ENCODE measurements around the gene ZFHX3.

Gene ZFHX3

DNA sequence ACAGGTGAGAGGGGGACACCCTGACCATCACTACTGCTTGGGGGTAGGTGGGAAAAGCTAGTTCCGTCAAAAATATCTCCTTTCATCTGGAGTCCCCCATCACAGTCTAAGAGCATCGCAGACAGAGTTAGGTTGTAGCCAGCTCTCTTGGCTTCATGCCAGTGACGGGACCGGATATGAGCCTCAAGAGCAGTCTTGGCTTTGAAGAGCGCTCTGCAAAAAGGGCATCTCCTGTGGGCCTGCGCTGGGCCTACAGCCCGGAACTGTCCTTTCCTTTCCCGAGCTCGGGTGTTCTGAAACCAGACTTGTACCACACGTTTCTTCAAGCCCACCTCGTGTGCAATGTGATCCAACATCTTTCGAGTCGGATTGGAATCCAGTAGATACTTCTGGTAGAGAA, 253.6 kb downstream of the ZFHX3 start:
- TF ChIP-seq, protein P1, sequence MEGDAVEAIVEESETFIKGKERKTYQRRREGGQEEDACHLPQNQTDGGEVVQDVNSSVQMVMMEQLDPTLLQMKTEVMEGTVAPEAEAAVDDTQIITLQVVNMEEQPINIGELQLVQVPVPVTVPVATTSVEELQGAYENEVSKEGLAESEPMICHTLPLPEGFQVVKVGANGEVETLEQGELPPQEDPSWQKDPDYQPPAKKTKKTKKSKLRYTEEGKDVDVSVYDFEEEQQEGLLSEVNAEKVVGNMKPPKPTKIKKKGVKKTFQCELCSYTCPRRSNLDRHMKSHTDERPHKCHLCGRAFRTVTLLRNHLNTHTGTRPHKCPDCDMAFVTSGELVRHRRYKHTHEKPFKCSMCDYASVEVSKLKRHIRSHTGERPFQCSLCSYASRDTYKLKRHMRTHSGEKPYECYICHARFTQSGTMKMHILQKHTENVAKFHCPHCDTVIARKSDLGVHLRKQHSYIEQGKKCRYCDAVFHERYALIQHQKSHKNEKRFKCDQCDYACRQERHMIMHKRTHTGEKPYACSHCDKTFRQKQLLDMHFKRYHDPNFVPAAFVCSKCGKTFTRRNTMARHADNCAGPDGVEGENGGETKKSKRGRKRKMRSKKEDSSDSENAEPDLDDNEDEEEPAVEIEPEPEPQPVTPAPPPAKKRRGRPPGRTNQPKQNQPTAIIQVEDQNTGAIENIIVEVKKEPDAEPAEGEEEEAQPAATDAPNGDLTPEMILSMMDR (conservative IDR thresholded peaks at IDR 0.05; ENCODE audit: low read depth, low read length): no peak
- no peak overlapping the region for H3K4me3 ChIP-seq (ENCODE audit: low read length)
- DNase-seq (ENCODE audit: low read depth): no peak

DNA sequence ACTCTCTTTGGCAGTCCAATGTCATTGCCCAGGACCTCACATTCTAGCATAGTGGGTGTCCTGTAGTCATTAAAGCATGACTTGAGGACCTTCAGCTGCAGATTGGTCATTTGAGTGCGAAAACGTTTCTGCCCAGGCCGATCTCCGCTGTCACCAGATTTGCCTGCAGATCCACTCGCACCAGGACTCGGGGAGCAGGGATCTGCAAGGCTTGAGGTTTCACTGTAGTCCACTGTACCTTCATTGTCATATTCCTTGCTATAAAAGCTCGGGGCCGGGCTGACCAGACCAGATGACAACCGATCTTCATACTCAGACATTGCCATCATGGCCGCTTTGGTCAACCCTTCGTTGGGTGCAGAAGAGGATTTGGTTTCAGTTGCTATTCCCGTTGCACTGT, 254.2 kb downstream of the ZFHX3 start:
- TF ChIP-seq, protein P1 (conservative IDR thresholded peaks at IDR 0.05; ENCODE audit: low read depth, low read length): no peak
- DNase-seq (ENCODE audit: low read depth): no peak
- H3K4me3 ChIP-seq (ENCODE audit: low read length): no peak overlapping the region

DNA sequence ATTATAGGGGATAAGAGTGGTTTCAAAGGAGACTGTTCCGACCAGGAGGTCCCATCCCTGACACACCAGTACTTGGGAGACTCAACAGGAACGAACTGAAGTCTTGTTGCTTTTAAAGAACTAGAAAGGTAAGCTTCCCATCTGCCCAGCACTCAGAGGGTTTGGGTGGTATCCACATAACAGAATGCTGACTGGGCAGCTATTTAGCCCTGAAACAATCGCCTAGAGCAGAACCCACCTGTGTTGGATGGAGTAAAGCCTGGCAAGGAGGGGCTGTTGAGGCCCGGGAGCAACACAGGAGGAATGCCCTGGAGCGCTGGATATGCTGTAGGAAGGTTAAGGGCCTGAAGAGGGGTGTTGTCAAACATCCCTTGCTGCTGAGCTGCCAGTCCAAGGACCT, 254.9 kb downstream of the ZFHX3 start:
- H3K4me3 ChIP-seq (ENCODE audit: low read length): no peak overlapping the region
- TF ChIP-seq, protein P1 (conservative IDR thresholded peaks at IDR 0.05; ENCODE audit: low read depth, low read length): no peak
- DNase-seq (ENCODE audit: low read depth): no peak

DNA sequence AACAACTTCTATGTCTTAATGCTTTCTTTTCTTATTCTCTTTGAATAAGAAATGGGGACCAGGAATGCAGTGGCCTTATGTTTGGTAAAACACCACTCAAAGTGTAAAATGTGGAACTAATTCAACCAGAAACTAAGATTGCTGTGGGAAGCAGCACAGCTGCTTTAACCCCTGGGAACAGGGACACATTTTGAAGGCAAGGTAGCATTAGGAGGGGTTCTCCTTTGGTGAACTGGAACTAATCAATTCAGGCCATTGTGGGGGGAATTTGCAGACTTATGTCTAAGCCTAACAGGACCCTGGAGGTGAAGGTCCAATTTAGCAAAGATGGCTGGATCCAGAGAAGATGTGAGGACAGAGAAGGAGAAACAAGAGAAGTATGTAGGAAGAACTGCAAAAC, 256.1 kb downstream of the ZFHX3 start:
- TF ChIP-seq, protein P1 (conservative IDR thresholded peaks at IDR 0.05; ENCODE audit: low read depth, low read length): no peak
- no peak for DNase-seq (ENCODE audit: low read depth)
- no peak overlapping the region for H3K4me3 ChIP-seq (ENCODE audit: low read length)

DNA sequence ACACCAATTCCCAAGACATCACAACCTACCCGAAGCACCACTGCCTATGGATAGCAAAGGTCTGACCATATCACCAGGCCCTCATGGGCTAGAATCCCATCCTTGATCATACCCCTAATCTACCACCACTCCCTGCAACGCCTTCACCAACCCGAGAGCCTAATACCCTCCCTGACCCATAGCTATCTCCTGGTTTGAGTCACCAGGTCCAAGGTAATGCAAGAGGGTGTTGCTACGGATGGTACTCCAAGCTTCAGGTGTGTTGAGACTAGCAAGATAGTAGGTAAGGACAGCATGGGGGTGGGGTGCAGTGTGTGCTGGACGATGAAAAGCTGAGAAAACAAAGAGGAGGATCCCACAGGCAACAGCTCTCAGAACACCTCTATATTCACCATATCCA, 258.0 kb downstream of the ZFHX3 start:
- TF ChIP-seq, protein P1 (conservative IDR thresholded peaks at IDR 0.05; ENCODE audit: low read depth, low read length): no peak
- DNase-seq (ENCODE audit: low read depth): no peak
- no peak overlapping the region for H3K4me3 ChIP-seq (ENCODE audit: low read length)

DNA sequence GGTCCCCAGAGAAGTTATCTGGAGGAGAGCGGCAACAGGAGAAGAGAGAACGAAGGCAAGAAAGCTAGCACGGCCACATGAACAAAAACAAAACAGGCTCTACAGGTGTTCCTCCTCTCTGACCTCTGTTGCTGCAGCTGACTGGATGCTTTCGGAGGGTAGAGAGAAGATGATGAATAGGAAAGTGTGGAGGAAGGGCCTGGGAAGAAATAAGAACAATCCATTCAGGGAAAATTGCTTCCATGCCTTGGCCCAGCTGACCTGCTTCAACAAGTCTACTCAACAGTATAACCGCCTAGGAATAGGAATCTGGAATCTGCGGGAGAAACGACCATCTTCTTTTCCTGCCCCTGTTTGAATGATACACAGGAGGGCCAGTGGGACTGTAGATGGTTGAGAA, 258.5 kb downstream of the ZFHX3 start:
- no peak for DNase-seq (ENCODE audit: low read depth)
- TF ChIP-seq, protein P1 (conservative IDR thresholded peaks at IDR 0.05; ENCODE audit: low read depth, low read length): no peak
- no peak overlapping the region for H3K4me3 ChIP-seq (ENCODE audit: low read length)

DNA sequence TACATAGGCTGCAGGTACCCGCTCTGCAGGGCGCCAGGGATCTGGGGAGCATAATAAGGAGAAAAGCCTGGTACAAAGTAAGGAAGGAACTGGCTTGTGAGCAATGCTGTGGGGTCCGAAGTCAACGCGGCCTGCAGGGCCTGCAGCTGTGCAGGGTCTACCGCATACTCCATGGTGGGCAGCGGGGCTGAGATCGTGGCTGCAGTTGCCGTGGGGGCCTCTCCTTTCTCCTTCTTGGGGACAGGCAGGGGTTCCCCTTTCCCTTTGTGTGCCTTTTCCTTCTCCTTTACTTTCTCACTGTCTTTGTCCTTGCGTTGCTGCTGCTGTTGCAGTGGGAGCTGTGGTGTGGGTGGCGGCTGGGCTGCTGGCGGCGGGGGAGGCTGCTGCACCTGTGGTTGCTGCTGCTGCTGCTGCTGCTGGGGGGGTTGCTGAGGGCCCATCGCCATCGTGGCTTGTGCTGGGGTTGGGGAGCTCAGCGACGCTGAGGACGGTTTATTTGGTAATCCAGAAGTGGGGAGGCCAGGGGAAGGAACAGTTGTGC, 259.6 kb downstream of the ZFHX3 start:
- TF ChIP-seq, protein P1 (conservative IDR thresholded peaks at IDR 0.05; ENCODE audit: low read depth, low read length): no peak
- no peak for DNase-seq (ENCODE audit: low read depth)
- H3K4me3 ChIP-seq (ENCODE audit: low read length): peak overlapping the region; percentile 65
